Sigmoid colon (tissue), 7 donors: ENCODE results near the gene RCCD1. TPM values are rescaled to one million over a fixed set of nuclear protein-coding genes. Genes with fewer than 3 reads are reported as not detected.

Experiments
- DNase-seq: peaks from one replicate; pipeline ENCODE4 v3.0.0-alpha.2; 2019
- H3K27ac ChIP-seq, 4 donors: fragments of 200-600 bp; sonication (generic); one replicate each; pipeline ENCODE4 v1.5.1; 2016 to 2019; ENCODE audit warnings: mild to moderate bottlenecking in 1 of 4
- H3K27me3 ChIP-seq, 3 donors: fragments of 200-600 bp; sonication (generic); one replicate each; pipeline ENCODE4 v1.5.1; 2019; ENCODE audit warnings: mild to moderate bottlenecking in 1 of 3
- H3K36me3 ChIP-seq, 4 donors: fragments of 200-600 bp; sonication (generic); one replicate each; pipeline ENCODE4 v1.5.1; 2016 to 2019
- H3K4me1 ChIP-seq, 4 donors: fragments of 200-600 bp; sonication (generic); one replicate each; pipeline ENCODE4 v1.5.1; 2017 to 2019
- H3K4me3 ChIP-seq, 4 donors: fragments of 200-600 bp; sonication (generic); one replicate each; pipeline ENCODE4 v1.5.1; 2017 to 2019; ENCODE audit warnings: mild to moderate bottlenecking in 2 of 4, moderate library complexity in 1 of 4
- H3K9me3 ChIP-seq, 4 donors: fragments of 200-600 bp in 3 of 4; sonication (generic) in 3 of 4; one replicate each; pipeline versions ENCODE4 v1.5.1 to v1.6.1; 2013 to 2019
- CTCF ChIP-seq, 4 experiments: fragments of 450-650 bp in 3 of 4; fragments of 200-600 bp in 1 of 4; IDR thresholded peaks; one replicate each; pipeline ENCODE4 v1.5.1; 2016 to 2019; ENCODE audit warnings: antibody characterized with exemption in 4 of 4, mild to moderate bottlenecking in 3 of 4, moderate library complexity in 2 of 4
- EP300 ChIP-seq, 4 donors: sonication (generic); formaldehyde crosslinking; IDR thresholded peaks; one replicate each; pipeline ENCODE4 v1.6.1; 2017; ENCODE audit warnings: antibody characterized with exemption in 4 of 4
- POLR2A ChIP-seq, 2 donors: fragments of 450-650 bp; IDR thresholded peaks; one replicate each; pipeline ENCODE4 v1.6.1; 2016; ENCODE audit warnings: antibody characterized with exemption in 2 of 2, mild to moderate bottlenecking in 2 of 2, moderate library complexity in 2 of 2
- POLR2AphosphoS5 ChIP-seq, 4 donors: sonication (generic); formaldehyde crosslinking; IDR thresholded peaks; one replicate each; pipeline ENCODE4 v1.6.1; 2017; ENCODE audit warnings: antibody characterized with exemption in 4 of 4
- WGBS, 2 donors: extraction: QIAGEN DNeasy Blood & Tissue Kit; methylation state at CpG; one replicate each; pipeline ENCODE4 v1.1.7; 2013; 5-methylcytosine and 5-hydroxymethylcytosine counted together
- intact Hi-C: fragments of 100-400 bp; cut with DNase I; formaldehyde crosslinking; loops from one replicate; pipeline ENCODE4 v1.15.1; 2023
- polyA plus RNA-seq, 3 donors: library from polyadenylated mRNA; stranded (reverse); fragments of 200-250 nt; gene quantifications; one replicate each; pipeline ENCODE4 v1.2.3, GENCODE V29; 2013
- small RNA-seq, 3 donors: library from RNA; depleted of rRNA; stranded (forward); fragments of <200 nt; gene quantifications; one replicate each; pipeline ENCODE3, GENCODE V24; 2016
- total RNA-seq, 4 donors: library from RNA; depleted of rRNA; stranded (reverse); fragments of >200 nt; gene quantifications; one replicate each; pipeline ENCODE4 v1.1.0, GENCODE V29; 2016
- donor health status: healthy with polysubstance abuse.
- donor health status: Bipolar disorder and iron deficiency.
- donor health status: healthy.

RCCD1 gene
- total and polyA plus RNA-seq, 7 donors = 4.2 to 11.8 (median 6.7) TPM

DNA sequence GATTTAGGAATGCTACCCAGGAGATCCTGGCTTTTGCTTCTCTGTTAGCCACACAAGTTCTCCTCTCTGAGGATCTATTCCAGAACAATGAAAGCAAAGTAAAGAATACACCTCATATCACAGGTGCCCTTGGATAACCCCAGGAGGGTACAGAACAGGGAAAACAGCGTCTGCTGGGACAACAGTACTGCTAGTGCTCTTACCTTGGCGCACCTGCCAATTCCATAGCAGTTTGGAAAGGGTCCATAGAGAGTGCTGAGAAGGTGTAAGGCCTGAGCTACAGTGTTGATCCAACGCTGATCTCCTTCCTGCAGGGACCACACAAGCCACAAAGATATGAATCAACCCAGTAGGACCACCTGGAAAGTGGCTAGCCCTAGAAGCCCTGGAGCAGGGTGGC lies 52.6 kb downstream of the RCCD1 start:
- no peak overlapping the region for H3K27ac ChIP-seq
- no peak for DNase-seq
- no peaks in the 10 kb centered on the region for H3K4me1 ChIP-seq
- 91 to 93% methylated on average over 3 of the region's 3 CpGs for WGBS, 2 donors
- TF ChIP-seq EP300 (IDR thresholded peaks at IDR 0.05) (no peak), CTCF (IDR thresholded peaks at IDR 0.05) (no peak), POLR2A (IDR thresholded peaks at IDR 0.05) (no peak), POLR2AphosphoS5 (IDR thresholded peaks at IDR 0.05) (no peak)
- H3K36me3 ChIP-seq = peaks cover 10 to 93% (median 52%) of the 10 kb centered on the region in 4 donors
- H3K27me3 ChIP-seq = no peaks in the 10 kb centered on the region
- intact Hi-C loops = no loop called here
- H3K4me3 ChIP-seq = no peak overlapping the region
- no peaks in the 10 kb centered on the region for H3K9me3 ChIP-seq

Small RNAs within 50 kb of the gene (small RNA-seq; reads per million reads assigned to genes)
- 0 reads per million in 3 donors for gene RF00019

Other genes starting within 250 kb of the RCCD1 start
- gene BLM, start 237.5 kb upstream of the RCCD1 start, total RNA-seq = under 1 TPM in 3 of 4 donors, not detected in 1; 0.54 to 0.99 (median 0.71) TPM
- 1 to 10 TPM in 2 of 3 donors, under 1 TPM in 1; 0.60 to 6.2 (median 3.0) TPM for gene BLM, start 237.5 kb upstream of the RCCD1 start, polyA plus RNA-seq
- 10 to 100 TPM; 21.0 to 35.0 (median 24.3) TPM for gene FURIN, start 86.3 kb upstream of the RCCD1 start, total RNA-seq
- gene FURIN, start 86.3 kb upstream of the RCCD1 start, polyA plus RNA-seq = 10 to 100 TPM; 23.4 to 69.2 (median 30.1) TPM
- gene FES, start 70.4 kb upstream of the RCCD1 start, total RNA-seq = 10 to 100 TPM; 28.0 to 35.5 (median 30.4) TPM
- gene FES, start 70.4 kb upstream of the RCCD1 start, polyA plus RNA-seq = 10 to 100 TPM in 1 of 3 donors, 1 to 10 TPM in 2; 4.9 to 17.6 (median 7.2) TPM
- gene MAN2A2, start 51.6 kb upstream of the RCCD1 start, total RNA-seq = 10 to 100 TPM; 27.2 to 57.6 (median 38.4) TPM
- gene MAN2A2, start 51.6 kb upstream of the RCCD1 start, polyA plus RNA-seq = 10 to 100 TPM in 1 of 3 donors, 1 to 10 TPM in 2; 3.7 to 31.0 (median 4.8) TPM
- 10 to 100 TPM in 1 of 4 donors, 1 to 10 TPM in 3; 5.2 to 10.7 (median 7.0) TPM for gene HDDC3, start 22.3 kb upstream of the RCCD1 start, total RNA-seq
- gene HDDC3, start 22.3 kb upstream of the RCCD1 start, polyA plus RNA-seq = 10 to 100 TPM; 19.1 to 27.0 (median 24.0) TPM
- 10 to 100 TPM; 36.0 to 63.5 (median 60.2) TPM for gene UNC45A, start 19.6 kb upstream of the RCCD1 start, total RNA-seq
- gene UNC45A, start 19.6 kb upstream of the RCCD1 start, polyA plus RNA-seq = 10 to 100 TPM; 28.8 to 50.4 (median 31.4) TPM
- 10 to 100 TPM in 1 of 4 donors, 1 to 10 TPM in 3; 1.8 to 13.8 (median 6.4) TPM for gene PRC1, start 39.7 kb downstream of the RCCD1 start, total RNA-seq
- 10 to 100 TPM in 2 of 3 donors, 1 to 10 TPM in 1; 4.8 to 44.2 (median 12.3) TPM for gene PRC1, start 39.7 kb downstream of the RCCD1 start, polyA plus RNA-seq
- 1 to 10 TPM; 6.6 to 9.3 (median 7.6) TPM for gene VPS33B, start 67.7 kb downstream of the RCCD1 start, total RNA-seq
- 10 to 100 TPM in 2 of 3 donors, 1 to 10 TPM in 1; 7.4 to 13.4 (median 13.2) TPM for gene VPS33B, start 67.7 kb downstream of the RCCD1 start, polyA plus RNA-seq
- gene SV2B, start 145.4 kb downstream of the RCCD1 start, total RNA-seq = 1 to 10 TPM; 2.5 to 5.0 (median 3.6) TPM
- 1 to 10 TPM in 1 of 3 donors, not detected in 2; 2.0 TPM for gene SV2B, start 145.4 kb downstream of the RCCD1 start, polyA plus RNA-seq